NCI-H345 treated with DMSO at 0.1 percent for 48 hours (cell line): Measurements from ENCODE around the gene GBP1.
"Not testable (repeated sequence)": the region's sequence is repeated elsewhere in the genome, so short reads cannot be mapped to it uniquely, and the experiment has no call there.

Experiments
- DNase-seq: peaks from one replicate; lab custom pipeline; 2025; ENCODE audit not compliant: unreplicated experiment; lab: John Stamatoyannopoulos, UW

Gene GBP1

DNA sequence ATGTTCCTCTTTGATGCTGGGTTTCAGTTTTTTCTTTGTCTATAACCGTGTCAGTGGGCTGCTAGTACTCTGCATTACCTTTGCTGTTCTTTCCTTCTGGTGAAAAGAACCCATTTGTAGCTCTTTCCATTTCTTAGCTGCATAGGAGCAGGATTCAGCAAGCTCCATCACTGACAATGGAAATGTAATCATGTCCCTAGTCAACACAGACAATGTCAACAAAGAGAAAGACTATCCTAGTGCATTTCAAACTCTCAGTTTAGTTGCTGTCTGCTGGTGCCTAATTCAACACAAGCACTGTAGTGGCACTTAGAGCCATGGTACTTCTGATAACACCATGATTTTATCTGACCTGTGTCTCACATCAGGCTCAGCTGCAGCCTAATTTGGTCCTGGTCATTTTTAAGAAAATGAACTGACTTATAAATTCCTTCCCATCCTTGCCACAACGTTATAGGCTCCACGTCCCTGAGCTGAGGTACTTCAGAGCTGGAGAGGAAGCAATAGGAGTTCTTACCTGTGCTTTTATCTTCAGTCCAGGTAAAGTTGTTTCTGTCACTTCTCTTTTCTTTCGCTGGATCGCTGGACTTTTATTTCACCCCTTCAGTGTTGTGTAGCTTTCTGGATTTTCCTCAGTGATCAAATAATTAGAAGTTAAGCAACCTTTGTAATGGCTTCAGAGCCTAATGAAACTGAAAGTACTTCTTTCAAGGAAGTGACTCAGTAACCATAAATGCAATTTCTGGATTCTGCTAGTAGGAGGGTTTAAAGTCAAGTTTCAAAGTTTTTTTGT lies 42.6 kb downstream of the GBP1 start, which contains the start of gene GBP3:
GBP3 (minus strand) TSS at position 700 of the 793 bp plus-strand sequence. CDS start 2,145 bp downstream, outside the sequence.
- DNase-seq: peak; percentile 41

- DNase-seq: not testable (repeated sequence)
Observed at GRCh38 chr1:89018318-89018717, 46.7 kb downstream of the GBP1 start.

DNA sequence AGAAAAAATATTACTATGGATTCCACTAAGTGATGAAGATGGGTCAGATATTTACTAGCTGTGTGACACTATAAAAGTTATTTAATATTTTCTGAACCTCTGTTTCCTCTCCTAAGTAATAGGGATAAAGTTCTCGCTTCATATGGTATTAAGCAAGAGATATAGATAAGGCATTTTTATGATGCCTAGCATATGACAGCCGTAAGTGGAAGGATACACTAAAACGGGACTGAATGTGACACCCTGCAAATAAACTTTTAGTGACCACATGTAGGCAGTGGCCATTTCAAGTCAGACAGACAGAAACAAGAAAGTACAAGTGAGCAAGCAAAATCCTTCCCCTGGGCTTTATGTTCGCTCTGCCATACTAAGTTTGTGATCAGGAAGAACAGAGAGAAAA lies 56.5 kb downstream of the GBP1 start:
- no peak for DNase-seq

GRCh38 chr1:89005286-89006151 lies 59.5 kb downstream of the GBP1 start:
- no peak for DNase-seq
